ENCODE data around the gene NCOA6.

NCOA6 gene

DNA sequence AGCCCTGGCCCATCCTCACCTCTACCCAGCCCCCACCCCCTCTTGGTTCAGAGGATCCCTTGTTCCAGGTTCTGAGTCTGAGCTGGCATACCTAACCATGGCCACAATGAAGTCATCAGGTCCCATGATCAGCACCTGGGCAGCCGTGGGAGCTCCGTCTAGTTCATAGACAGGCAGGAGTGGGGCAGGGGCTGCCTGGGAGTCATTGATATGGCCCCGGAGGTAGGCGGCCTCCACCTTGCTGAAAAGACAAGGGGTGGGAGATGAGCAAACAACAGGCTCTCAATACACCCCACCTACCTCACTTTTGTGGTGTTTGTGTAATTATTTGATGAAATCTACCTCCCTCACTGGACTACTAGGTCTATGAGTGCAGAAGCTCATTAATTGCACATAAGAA, 26.8 kb upstream of the NCOA6 start:
- no peak for FAIRE-seq
- no peak for TF ChIP-seq POLR2A (IDR thresholded peaks at IDR 0.05; ENCODE audit: low read depth, low read length)
- no peak for DNase-seq (ENCODE audit: insufficient read length, low spot score)

DNA sequence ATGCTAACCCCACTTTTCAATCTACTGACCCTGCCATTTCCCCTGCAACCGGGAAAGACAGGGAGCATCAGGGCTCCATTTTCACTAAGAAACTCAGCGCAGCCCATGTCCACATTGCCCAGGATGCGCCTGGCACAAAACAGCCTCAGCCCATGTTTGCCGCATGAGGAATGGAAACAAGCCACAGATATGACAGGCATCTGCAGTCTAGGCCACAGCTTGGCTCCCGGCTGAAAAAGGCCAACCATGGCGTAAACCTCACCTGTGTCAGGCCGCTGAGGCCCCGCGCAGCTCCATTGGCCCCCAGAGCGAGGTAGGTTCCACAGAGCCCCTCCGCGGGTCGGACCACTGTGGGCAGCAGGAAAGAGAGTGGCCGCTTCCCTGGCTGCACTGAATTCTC, 25.5 kb upstream of the NCOA6 start:
- no peak for FAIRE-seq
- no peak for DNase-seq (ENCODE audit: insufficient read length, low spot score)
- TF ChIP-seq POLR2A (IDR thresholded peaks at IDR 0.05; ENCODE audit: low read depth, low read length) = no peak

GRCh38 chr20:34849778-34850177, 24.3 kb upstream of the NCOA6 start:
- DNase-seq (ENCODE audit: insufficient read length, low spot score) (no peak), FAIRE-seq (no peak)
- no peak for TF ChIP-seq POLR2A (IDR thresholded peaks at IDR 0.05; ENCODE audit: low read depth, low read length)

- FAIRE-seq (no peak), DNase-seq (ENCODE audit: insufficient read length, low spot score) (no peak)
- TF ChIP-seq POLR2A (IDR thresholded peaks at IDR 0.05; ENCODE audit: low read depth, low read length) = no peak
These were observed 23.1 kb upstream of the NCOA6 start for GRCh38 chr20:34848597-34848996.

DNA sequence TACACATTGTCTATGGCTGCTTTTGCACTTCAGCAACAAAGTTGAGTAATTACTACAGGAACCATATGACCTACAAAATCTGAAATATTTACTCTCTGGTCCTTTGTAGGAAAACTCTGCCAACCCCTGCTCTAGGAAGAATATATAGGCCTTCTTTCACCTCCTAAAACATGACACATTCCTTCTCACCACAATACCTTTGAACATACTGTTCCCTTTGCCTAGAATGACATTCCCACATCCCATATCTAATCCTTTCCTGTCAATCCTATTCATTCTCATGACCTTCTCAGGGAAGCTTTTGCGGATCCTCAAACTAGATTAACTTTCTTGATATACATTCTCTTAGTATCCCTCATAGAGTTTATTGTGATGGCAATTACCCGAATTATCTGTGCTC, 18.0 kb upstream of the NCOA6 start:
- TF ChIP-seq POLR2A (IDR thresholded peaks at IDR 0.05; ENCODE audit: low read depth, low read length) = no peak
- FAIRE-seq = no peak
- no peak for DNase-seq (ENCODE audit: insufficient read length, low spot score)

GRCh38 chr20:34842143-34842542, 16.7 kb upstream of the NCOA6 start:
- DNase-seq (ENCODE audit: insufficient read length, low spot score) (no peak), FAIRE-seq (no peak)
- TF ChIP-seq POLR2A (IDR thresholded peaks at IDR 0.05; ENCODE audit: low read depth, low read length) = no peak

DNA sequence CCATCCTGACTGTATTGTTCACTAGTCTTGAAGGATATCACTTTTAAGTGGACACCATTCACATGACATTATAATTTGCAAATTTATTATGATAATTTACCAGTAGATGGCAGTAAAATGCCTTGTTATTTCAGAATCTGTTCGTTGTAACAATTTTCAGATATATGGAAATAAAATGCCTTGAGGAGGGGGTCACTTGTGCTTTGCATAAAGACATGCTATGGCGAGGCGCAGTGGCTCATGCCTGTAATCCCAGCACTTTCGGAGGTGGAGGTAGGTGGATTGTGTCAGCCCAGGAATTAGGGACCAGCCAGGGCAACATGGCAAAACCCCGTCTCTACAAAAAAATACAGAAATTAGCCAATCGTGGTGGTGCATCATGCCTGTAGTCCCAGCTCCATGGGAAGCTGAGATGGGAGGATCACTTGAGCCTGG, 9.0 kb upstream of the NCOA6 start:
- FAIRE-seq (no peak), DNase-seq (ENCODE audit: insufficient read length, low spot score) (peak; percentile 25)
- TF ChIP-seq POLR2A (IDR thresholded peaks at IDR 0.05; ENCODE audit: low read depth, low read length) = no peak

DNA sequence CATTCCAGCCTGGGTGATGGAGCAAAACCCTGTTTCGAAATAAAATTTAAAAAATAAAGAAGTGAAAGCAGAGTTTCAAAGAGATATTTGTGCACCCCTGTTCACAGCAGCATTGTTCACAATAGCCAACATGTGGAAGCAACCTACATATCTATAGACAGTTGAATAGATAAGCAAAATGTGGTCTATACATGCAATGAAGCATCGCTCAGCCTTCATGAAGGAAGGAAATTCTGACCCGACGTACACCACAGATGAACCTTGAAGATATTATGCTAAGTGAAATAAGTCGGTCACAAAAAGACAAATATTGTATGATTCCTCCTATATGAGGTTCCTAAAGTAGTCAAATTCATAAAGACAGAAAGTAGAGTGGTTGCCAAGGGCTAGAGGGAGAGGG, 6.5 kb upstream of the NCOA6 start:
- FAIRE-seq (no peak), DNase-seq (ENCODE audit: insufficient read length, low spot score) (no peak)
- no peak for TF ChIP-seq POLR2A (IDR thresholded peaks at IDR 0.05; ENCODE audit: low read depth, low read length)

DNA sequence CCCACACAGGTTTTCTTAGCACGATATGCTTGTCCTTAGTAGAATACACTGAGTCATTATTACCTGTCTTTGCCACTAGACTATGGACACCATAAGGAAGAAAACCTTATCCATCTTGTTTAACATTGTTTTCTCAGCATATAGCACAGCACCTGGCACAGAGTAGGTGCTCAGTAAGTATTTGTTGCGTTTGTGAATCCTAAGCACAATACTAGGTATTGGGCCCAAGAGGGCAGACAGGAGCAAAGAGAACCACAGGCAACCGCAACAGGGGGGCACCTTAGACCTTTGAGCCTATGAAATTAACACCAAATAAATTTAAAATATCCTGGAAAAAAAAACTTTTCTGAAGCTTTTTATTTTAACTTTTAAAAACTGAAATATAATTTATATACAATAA, 3.7 kb upstream of the NCOA6 start:
- FAIRE-seq (no peak), DNase-seq (ENCODE audit: insufficient read length, low spot score) (no peak)
- TF ChIP-seq POLR2A (IDR thresholded peaks at IDR 0.05; ENCODE audit: low read depth, low read length) = no peak

GRCh38 chr20:34824806-34825529, 483 bp downstream of the NCOA6 start:
- peak; percentile 52 for DNase-seq (ENCODE audit: insufficient read length, low spot score)
- FAIRE-seq = no peak

GRCh38 chr20:34824452-34824805, 1.0 kb downstream of the NCOA6 start:
- peak; percentile 63 for DNase-seq (ENCODE audit: insufficient read length, low spot score)
- peak; percentile 78 for FAIRE-seq
- peak; percentile 45; the same call in 1 of the 2 replicates for TF ChIP-seq POLR2A (IDR thresholded peaks at IDR 0.05; ENCODE audit: low read depth, low read length)

More at GRCh38 chr20:34824806-34825529, 483 bp downstream of the NCOA6 start:
- TF ChIP-seq POLR2A (IDR thresholded peaks at IDR 0.05; ENCODE audit: low read depth, low read length) = 0 out of 2 replicates have a peak, but pooled peaks have one; percentile 15

GRCh38 chr20:34824026-34824425, 1.4 kb downstream of the NCOA6 start:
- TF ChIP-seq POLR2A (IDR thresholded peaks at IDR 0.05; ENCODE audit: low read depth, low read length) = no peak
- FAIRE-seq (no peak), DNase-seq (ENCODE audit: insufficient read length, low spot score) (no peak)

DNA sequence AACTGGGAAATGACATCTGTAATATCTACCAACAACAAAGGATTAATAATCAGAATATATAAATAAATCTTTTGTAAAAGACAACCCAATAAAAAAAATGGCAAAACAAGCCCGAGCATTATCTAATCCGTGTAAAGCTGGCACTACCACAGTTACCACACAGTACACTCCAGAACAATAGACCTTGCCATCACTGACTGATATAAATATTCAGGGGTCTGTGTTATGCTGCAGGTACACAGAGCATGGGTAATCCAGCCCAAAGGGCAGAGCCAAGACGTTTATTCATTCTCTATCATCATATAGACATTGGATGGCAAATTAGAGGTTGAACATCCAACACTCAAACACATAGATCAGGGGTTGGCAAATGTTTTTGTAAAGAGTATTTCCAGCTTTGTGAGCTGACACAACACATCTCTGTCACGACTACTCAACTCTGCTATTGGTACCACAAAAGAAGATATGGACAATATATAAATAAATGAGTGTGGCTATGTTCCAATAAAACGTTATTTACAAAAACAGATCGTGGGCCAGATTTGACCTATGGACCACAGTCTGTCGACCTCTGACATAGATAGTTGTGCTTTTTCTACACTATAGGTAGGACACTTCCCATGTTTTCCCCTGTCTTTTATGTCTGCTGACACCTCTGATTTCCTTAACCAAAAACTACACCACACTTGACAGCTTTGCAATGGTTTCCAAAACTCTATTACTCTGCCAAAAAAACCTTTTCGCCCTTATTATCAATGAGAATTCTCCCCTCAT, 4.5 kb downstream of the NCOA6 start:
- DNase-seq (ENCODE audit: insufficient read length, low spot score) (no peak), FAIRE-seq (no peak)

DNA sequence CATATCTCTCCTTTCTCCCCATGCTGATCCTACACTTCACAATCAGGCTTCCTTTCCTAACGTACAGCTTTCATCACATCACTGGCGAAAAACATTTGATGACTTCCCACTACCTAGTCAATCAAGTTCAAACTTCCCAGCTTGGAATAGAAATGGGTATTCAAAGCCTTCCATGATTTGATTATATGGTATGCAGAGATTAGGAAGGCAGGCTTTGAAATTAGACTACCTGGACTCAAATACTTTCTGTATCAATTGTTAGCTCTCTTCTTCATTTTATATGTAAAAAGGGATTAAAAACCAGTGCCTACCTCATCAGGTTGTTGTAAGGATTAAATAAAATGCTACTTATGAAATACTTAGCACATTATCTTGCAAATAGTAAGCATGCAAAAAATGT, 7.7 kb downstream of the NCOA6 start:
- no peak for FAIRE-seq
- no peak for TF ChIP-seq POLR2A (IDR thresholded peaks at IDR 0.05; ENCODE audit: low read depth, low read length)
- DNase-seq (ENCODE audit: insufficient read length, low spot score) = no peak

More for the DNA sequence above, 4.5 kb downstream of the NCOA6 start:
- no peak for TF ChIP-seq POLR2A (IDR thresholded peaks at IDR 0.05; ENCODE audit: low read depth, low read length)

- DNase-seq (ENCODE audit: insufficient read length, low spot score) = no peak
- no peak for FAIRE-seq
- no peak for TF ChIP-seq POLR2A (IDR thresholded peaks at IDR 0.05; ENCODE audit: low read depth, low read length)
These were observed 8.4 kb downstream of the NCOA6 start for GRCh38 chr20:34817072-34817471.
